Neural progenitor cell (in vitro differentiated cells): Measurements from ENCODE around the gene TRA2B. TPM values are rescaled to one million over a fixed set of nuclear protein-coding genes. Genes with fewer than 3 reads are reported as not detected.
"Not testable (repeated sequence)": the region's sequence is repeated elsewhere in the genome, so short reads cannot be mapped to it uniquely, and the experiment has no call there.

Experiments
- DNase-seq: peaks from one replicate; pipeline ENCODE4 v3.0.0-alpha.2; 2016; ENCODE audit warnings: low spot score
- H2AFZ ChIP-seq: fragments of 200-600 bp; sonication (generic); replicated peaks from 2 replicates; pipeline ENCODE4 v1.6.1; 2016; ENCODE audit warnings: antibody characterized with exemption
- H3F3A ChIP-seq: fragments of 200-600 bp; sonication (generic); 2 replicates; pipeline ENCODE4 v1.6.1; 2016; ENCODE audit warnings: antibody characterized with exemption, low read depth
- H3K27ac ChIP-seq: fragments of 200-600 bp; sonication (generic); 2 replicates; pipeline ENCODE4 v1.5.1; 2016; ENCODE audit warnings: mild to moderate bottlenecking
- H3K27me3 ChIP-seq: fragments of 200-600 bp; sonication (generic); 2 replicates; pipeline ENCODE4 v1.6.1; 2016; ENCODE audit warnings: mild to moderate bottlenecking, moderate library complexity
- H3K36me3 ChIP-seq: fragments of 200-600 bp; sonication (generic); 2 replicates; pipeline ENCODE4 v1.5.1; 2016
- H3K4me1 ChIP-seq: fragments of 200-600 bp; sonication (generic); 2 replicates; pipeline ENCODE4 v1.6.1; 2016; ENCODE audit warnings: mixed run types
- H3K4me2 ChIP-seq: fragments of 200-600 bp; sonication (generic); 2 replicates; pipeline ENCODE4 v1.6.1; 2016
- H3K4me3 ChIP-seq: fragments of 200-600 bp; sonication (generic); 2 replicates; pipeline ENCODE4 v1.5.1; 2016
- H3K79me2 ChIP-seq: fragments of 200-600 bp; sonication (generic); 2 replicates; pipeline ENCODE4 v1.6.1; 2016; ENCODE audit warnings: low read depth
- H3K9ac ChIP-seq: fragments of 200-600 bp; sonication (generic); 2 replicates; pipeline ENCODE4 v1.6.1; 2016
- H3K9me3 ChIP-seq: fragments of 200-600 bp; sonication (generic); 2 replicates; pipeline ENCODE4 v1.5.1; 2016; ENCODE audit warnings: low read depth
- H4K20me1 ChIP-seq: fragments of 200-600 bp; sonication (generic); 2 replicates; pipeline ENCODE4 v1.6.1; 2016; ENCODE audit warnings: low read depth
- H3K27ac Mint-ChIP-seq: 3 replicates; pipeline ENCODE4 v1.8.0; 2021; ENCODE audit warnings: mixed read lengths
- H3K27me3 Mint-ChIP-seq: 2 replicates; pipeline ENCODE4 v1.8.0; 2022; ENCODE audit warnings: low read depth, mild to moderate bottlenecking, inconsistent platforms, moderate library complexity, mixed read lengths; ENCODE audit not compliant: insufficient read depth
- H3K36me3 Mint-ChIP-seq: 3 replicates; pipeline ENCODE4 v1.8.0; 2021; ENCODE audit warnings: mixed read lengths
- H3K4me1 Mint-ChIP-seq: 3 replicates; pipeline ENCODE4 v1.8.0; 2021; ENCODE audit warnings: mixed read lengths
- H3K4me3 Mint-ChIP-seq: 3 replicates; pipeline ENCODE4 v1.8.0; 2021; ENCODE audit warnings: mild to moderate bottlenecking, moderate library complexity, mixed read lengths
- H3K9me3 Mint-ChIP-seq: 3 replicates; pipeline ENCODE4 v1.8.0; 2020; ENCODE audit warnings: mixed read lengths
- CTCF ChIP-seq: fragments of 200-600 bp; sonication (generic); IDR thresholded peaks from 2 replicates; pipeline ENCODE4 v1.5.1; 2017; ENCODE audit warnings: antibody characterized with exemption, mild to moderate bottlenecking
- EZH2 ChIP-seq: fragments of 200-600 bp; sonication (generic); IDR thresholded peaks from 2 replicates; pipeline ENCODE4 v1.6.1; 2017; ENCODE audit warnings: antibody characterized with exemption, mild to moderate bottlenecking, moderate library complexity
- EZH2phosphoT487 ChIP-seq: fragments of 200-600 bp; sonication (generic); IDR thresholded peaks from 2 replicates; pipeline ENCODE4 v1.6.1; 2017; ENCODE audit warnings: antibody characterized with exemption
- total RNA-seq: library from RNA; depleted of rRNA; stranded (reverse); fragments of >200 nt; gene quantifications from 2 replicates; pipeline ENCODE4 v1.2.3, GENCODE V29; 2015; ENCODE audit warnings: low replicate concordance

Gene TRA2B
- total RNA-seq, 1 donor from 2014 or later: 431 TPM

GRCh38 chr3:185914911-185915629 is 22.7 kb downstream of the TRA2B start:
- peaks cover 63% of the 10 kb centered on the region for H3K79me2 ChIP-seq
- H3K4me3 ChIP-seq: no peak overlapping the region
- H2AFZ ChIP-seq: no peak overlapping the region
- H3K9ac ChIP-seq: no peak overlapping the region
- H3K4me1 ChIP-seq: no peaks in the 10 kb centered on the region
- peaks cover 91% of the 10 kb centered on the region for H3F3A ChIP-seq
- no peaks in the 10 kb centered on the region for H3K9me3 Mint-ChIP-seq
- no peaks in the 10 kb centered on the region for H3K4me1 Mint-ChIP-seq
- no peaks in the 10 kb centered on the region for H3K27me3 ChIP-seq
- H3K27ac Mint-ChIP-seq: no peak overlapping the region
- no peak for DNase-seq
- peaks cover 82% of the 10 kb centered on the region for H4K20me1 ChIP-seq
- H3K36me3 ChIP-seq: peaks cover 39% of the 10 kb centered on the region
- H3K9me3 ChIP-seq: no peaks in the 10 kb centered on the region
- H3K36me3 Mint-ChIP-seq: peaks cover 36% of the 10 kb centered on the region
- H3K27me3 Mint-ChIP-seq: no peaks in the 10 kb centered on the region
- TF ChIP-seq EZH2phosphoT487: no peak
- no peak for TF ChIP-seq EZH2
- TF ChIP-seq CTCF: no peak
- H3K4me3 Mint-ChIP-seq: no peak overlapping the region
- no peak overlapping the region for H3K4me2 ChIP-seq
- peak overlapping the region; percentile 13 for H3K27ac ChIP-seq

GRCh38 chr3:185912929-185913901 is 24.6 kb downstream of the TRA2B start:
- Histone ChIP-seq H3K9ac (no peak overlapping the region), H3K9me3 (no peaks in the 10 kb centered on the region), H3K79me2 (peaks cover 45% of the 10 kb centered on the region), H4K20me1 (peaks cover 64% of the 10 kb centered on the region), H3F3A (peaks cover 75% of the 10 kb centered on the region), H3K4me3 (no peak overlapping the region), H2AFZ (no peak overlapping the region), H3K27me3 (no peaks in the 10 kb centered on the region), H3K36me3 (peaks cover 21% of the 10 kb centered on the region), H3K4me1 (no peaks in the 10 kb centered on the region), H3K27ac (peak overlapping the region; percentile 42), H3K4me2 (no peak overlapping the region)
- H3K9me3 Mint-ChIP-seq: no peaks in the 10 kb centered on the region
- no peak overlapping the region for H3K27ac Mint-ChIP-seq
- peaks cover 24% of the 10 kb centered on the region for H3K36me3 Mint-ChIP-seq
- no peak for TF ChIP-seq CTCF
- no peak for TF ChIP-seq EZH2phosphoT487
- no peak for TF ChIP-seq EZH2
- H3K4me3 Mint-ChIP-seq: no peak overlapping the region
- DNase-seq: no peak
- no peaks in the 10 kb centered on the region for H3K27me3 Mint-ChIP-seq
- H3K4me1 Mint-ChIP-seq: no peaks in the 10 kb centered on the region

- peaks cover 68% of the 10 kb centered on the region for H3F3A ChIP-seq
- H3K4me3 ChIP-seq: no peak overlapping the region
- peak overlapping the region; percentile 42 for H3K27ac ChIP-seq
- H3K4me2 ChIP-seq: no peak overlapping the region
- H3K9ac ChIP-seq: no peak overlapping the region
- no peak overlapping the region for H3K27ac Mint-ChIP-seq
- H3K4me1 Mint-ChIP-seq: no peaks in the 10 kb centered on the region
- peaks cover 22% of the 10 kb centered on the region for H3K36me3 Mint-ChIP-seq
- no peaks in the 10 kb centered on the region for H3K27me3 ChIP-seq
- DNase-seq: no peak
- no peaks in the 10 kb centered on the region for H3K4me1 ChIP-seq
- no peaks in the 10 kb centered on the region for H3K27me3 Mint-ChIP-seq
- H4K20me1 ChIP-seq: peaks cover 57% of the 10 kb centered on the region
- TF ChIP-seq CTCF (no peak), EZH2 (no peak)
- no peak overlapping the region for H3K4me3 Mint-ChIP-seq
- H2AFZ ChIP-seq: no peak overlapping the region
- no peaks in the 10 kb centered on the region for H3K9me3 ChIP-seq
- peaks cover 14% of the 10 kb centered on the region for H3K36me3 ChIP-seq
- H3K79me2 ChIP-seq: peaks cover 38% of the 10 kb centered on the region
- no peaks in the 10 kb centered on the region for H3K9me3 Mint-ChIP-seq
Measured at GRCh38 chr3:185912512-185912911, 25.3 kb downstream of the TRA2B start.

GRCh38 chr3:185911076-185911448 is 26.8 kb downstream of the TRA2B start:
- H3F3A ChIP-seq: peaks cover 54% of the 10 kb centered on the region
- H3K4me3 ChIP-seq, H3K27me3 ChIP-seq, DNase-seq, H3K9me3 Mint-ChIP-seq, H3K9me3 ChIP-seq, H3K4me1 ChIP-seq, H3K27ac ChIP-seq, H3K27me3 Mint-ChIP-seq, H2AFZ ChIP-seq, H3K4me1 Mint-ChIP-seq, H3K4me3 Mint-ChIP-seq, H3K36me3 ChIP-seq, H3K9ac ChIP-seq, H3K4me2 ChIP-seq, H3K27ac Mint-ChIP-seq: not testable (repeated sequence)
- H4K20me1 ChIP-seq: peaks cover 42% of the 10 kb centered on the region
- H3K36me3 Mint-ChIP-seq: peaks cover 14% of the 10 kb centered on the region
- H3K79me2 ChIP-seq: peaks cover 23% of the 10 kb centered on the region

- H3K36me3 ChIP-seq, H3K4me2 ChIP-seq, H3K27ac ChIP-seq, H3K4me3 ChIP-seq, H3K9ac ChIP-seq, H3K27me3 Mint-ChIP-seq, H3K9me3 ChIP-seq, H3K9me3 Mint-ChIP-seq, H2AFZ ChIP-seq, H3K4me1 ChIP-seq, H3K27me3 ChIP-seq, DNase-seq, H3K4me3 Mint-ChIP-seq, H3K4me1 Mint-ChIP-seq: not testable (repeated sequence)
- H3K79me2 ChIP-seq: peaks cover 18% of the 10 kb centered on the region
- H3F3A ChIP-seq: peaks cover 48% of the 10 kb centered on the region
- Mint-ChIP-seq H3K36me3 (peaks cover 14% of the 10 kb centered on the region), H3K27ac (peak overlapping the region; percentile 59)
- peaks cover 38% of the 10 kb centered on the region for H4K20me1 ChIP-seq
Measured at GRCh38 chr3:185910322-185911075, 27.3 kb downstream of the TRA2B start.
